GM23248 (cell line): Measurements from ENCODE around the gene HDGFL2. TPM values are rescaled to one million over a fixed set of nuclear protein-coding genes. Genes with fewer than 3 reads are reported as not detected.

Experiments
- DNase-seq: peaks from one replicate; pipeline ENCODE4 v3.0.0-alpha.2; 2015
- H2AFZ ChIP-seq: fragments of 200-600 bp; sonication (generic); 2 replicates; pipeline ENCODE4 v1.6.1; 2016; ENCODE audit warnings: antibody characterized with exemption
- H3F3A ChIP-seq: fragments of 200-600 bp; sonication (generic); 2 replicates; pipeline ENCODE4 v1.6.1; 2016; ENCODE audit warnings: mild to moderate bottlenecking, antibody characterized with exemption, mixed run types; ENCODE audit not compliant: insufficient read depth
- H3K27ac ChIP-seq: fragments of 200-600 bp; sonication (generic); 2 replicates; pipeline ENCODE4 v1.5.1; 2016; ENCODE audit warnings: mild to moderate bottlenecking
- H3K27me3 ChIP-seq: fragments of 200-600 bp; sonication (generic); replicated peaks from 2 replicates; pipeline ENCODE4 v1.6.1; 2016; ENCODE audit warnings: mild to moderate bottlenecking; ENCODE audit not compliant: insufficient read depth
- H3K36me3 ChIP-seq: fragments of 200-600 bp; sonication (generic); 2 replicates; pipeline ENCODE4 v1.6.1; 2016; ENCODE audit warnings: low read depth, mild to moderate bottlenecking
- H3K4me1 ChIP-seq: fragments of 200-600 bp; sonication (generic); 2 replicates; pipeline ENCODE4 v1.6.1; 2016; ENCODE audit warnings: mild to moderate bottlenecking; ENCODE audit not compliant: insufficient read depth
- H3K4me2 ChIP-seq: fragments of 200-600 bp; sonication (generic); one replicate; pipeline ENCODE4 v1.6.1; 2016; ENCODE audit warnings: mild to moderate bottlenecking; ENCODE audit not compliant: unreplicated experiment
- H3K4me3 ChIP-seq: fragments of 200-600 bp; sonication (generic); 2 replicates; pipeline ENCODE4 v1.5.1; 2016; ENCODE audit warnings: mild to moderate bottlenecking
- H3K79me2 ChIP-seq: fragments of 200-600 bp; sonication (generic); 2 replicates; pipeline ENCODE4 v1.6.1; 2016; ENCODE audit warnings: mild to moderate bottlenecking; ENCODE audit not compliant: insufficient read depth
- H3K9ac ChIP-seq: fragments of 200-600 bp; sonication (generic); 2 replicates; pipeline ENCODE4 v1.6.1; 2016; ENCODE audit warnings: mild to moderate bottlenecking
- H3K9me2 ChIP-seq: fragments of 200-600 bp; sonication (generic); 2 replicates; pipeline ENCODE4 v1.6.1; 2016; ENCODE audit warnings: mixed run types, mild to moderate bottlenecking, moderate library complexity; ENCODE audit not compliant: insufficient read depth
- H3K9me3 ChIP-seq: fragments of 200-600 bp; sonication (generic); one replicate; pipeline ENCODE4 v1.6.1; 2017; ENCODE audit warnings: low read depth
- H4K20me1 ChIP-seq: fragments of 200-600 bp; sonication (generic); 2 replicates; pipeline ENCODE4 v1.6.0; 2016; ENCODE audit not compliant: insufficient read depth
- EZH2 ChIP-seq: fragments of 200-600 bp; sonication (generic); IDR thresholded peaks from 2 replicates; pipeline ENCODE4 v1.6.1; 2018; ENCODE audit warnings: antibody characterized with exemption, mild to moderate bottlenecking; ENCODE audit not compliant: insufficient read depth, poor library complexity, severe bottlenecking
- EZH2phosphoT487 ChIP-seq: fragments of 200-600 bp; sonication (generic); IDR thresholded peaks from 2 replicates; pipeline ENCODE4 v1.6.1; 2018; ENCODE audit warnings: antibody characterized with exemption, moderate library complexity, mild to moderate bottlenecking, low read depth; ENCODE audit not compliant: insufficient read depth
- WGBS, 2 experiments: methylation state at CpG; one replicate each; pipeline ENCODE4 v1.1.6; 2015 to 2017; ENCODE audit warnings: low lambda C conversion rate in 2 of 2, low coverage in 1 of 2; ENCODE audit errors: missing lambda C conversion rate in 2 of 2; 5-methylcytosine and 5-hydroxymethylcytosine counted together
- in situ Hi-C: fragments of 300-500 bp; cut with MboI; formaldehyde crosslinking; loops from 2 replicates; pipeline ENCODE4 v1.15.0; 2020
- polyA plus RNA-seq: library from polyadenylated mRNA; unstranded; fragments of >200 nt; fragmentation: Nextera tagmentation; extraction: Ambion mirVana; gene quantifications from 2 replicates; pipeline ENCODE4 v1.2.1, GENCODE V29; 2016
- total RNA-seq: library from RNA; depleted of rRNA; stranded (reverse); fragments of >200 nt; shearing (Covaris generic); gene quantifications from 2 replicates; pipeline ENCODE4 v1.2.3, GENCODE V29; 2014

The HDGFL2 gene
- total and polyA plus RNA-seq, 2 experiments from 2014 or later: 23.0 to 50.7 TPM

GRCh38 chr19:4492337-4493103 lies 20.4 kb downstream of the HDGFL2 start:
- no peaks in the 10 kb centered on the region for H4K20me1 ChIP-seq
- H3K4me3 ChIP-seq: no peak overlapping the region
- TF ChIP-seq EZH2: no peak
- no peaks in the 10 kb centered on the region for H3K27me3 ChIP-seq
- no peaks in the 10 kb centered on the region for H3K9me3 ChIP-seq
- no peaks in the 10 kb centered on the region for H3K4me1 ChIP-seq
- no peak overlapping the region for H2AFZ ChIP-seq
- no peaks in the 10 kb centered on the region for H3F3A ChIP-seq
- no peak overlapping the region for H3K27ac ChIP-seq
- no peak overlapping the region for H3K9ac ChIP-seq
- WGBS, 2 experiments: 97 to 100% methylated on average over 2 to 3 of the region's 3 CpGs
- no peaks in the 10 kb centered on the region for H3K9me2 ChIP-seq
- H3K79me2 ChIP-seq: no peaks in the 10 kb centered on the region
- no peak for DNase-seq
- in situ Hi-C loops: no loop called here
- no peak overlapping the region for H3K4me2 ChIP-seq
- H3K36me3 ChIP-seq: peaks cover 4% of the 10 kb centered on the region; the same call in 1 of the 2 replicates

- Histone ChIP-seq H4K20me1 (no peaks in the 10 kb centered on the region), H3K9me3 (no peaks in the 10 kb centered on the region), H3K4me3 (no peak overlapping the region), H2AFZ (no peak overlapping the region), H3K9ac (no peak overlapping the region), H3K27ac (no peak overlapping the region), H3K36me3 (peaks cover 4% of the 10 kb centered on the region; the same call in 1 of the 2 replicates), H3K27me3 (no peaks in the 10 kb centered on the region), H3K4me1 (no peaks in the 10 kb centered on the region), H3K4me2 (no peak overlapping the region), H3K9me2 (no peaks in the 10 kb centered on the region), H3K79me2 (no peaks in the 10 kb centered on the region), H3F3A (no peaks in the 10 kb centered on the region)
- in situ Hi-C loops: no loop called here
- TF ChIP-seq EZH2 (no peak), EZH2phosphoT487 (no peak)
- 94 to 95% methylated on average over 32 to 41 of the region's 41 CpGs for WGBS, 2 experiments
- no peak for DNase-seq
Measured at GRCh38 chr19:4493104-4493928, 21.2 kb downstream of the HDGFL2 start.

DNA sequence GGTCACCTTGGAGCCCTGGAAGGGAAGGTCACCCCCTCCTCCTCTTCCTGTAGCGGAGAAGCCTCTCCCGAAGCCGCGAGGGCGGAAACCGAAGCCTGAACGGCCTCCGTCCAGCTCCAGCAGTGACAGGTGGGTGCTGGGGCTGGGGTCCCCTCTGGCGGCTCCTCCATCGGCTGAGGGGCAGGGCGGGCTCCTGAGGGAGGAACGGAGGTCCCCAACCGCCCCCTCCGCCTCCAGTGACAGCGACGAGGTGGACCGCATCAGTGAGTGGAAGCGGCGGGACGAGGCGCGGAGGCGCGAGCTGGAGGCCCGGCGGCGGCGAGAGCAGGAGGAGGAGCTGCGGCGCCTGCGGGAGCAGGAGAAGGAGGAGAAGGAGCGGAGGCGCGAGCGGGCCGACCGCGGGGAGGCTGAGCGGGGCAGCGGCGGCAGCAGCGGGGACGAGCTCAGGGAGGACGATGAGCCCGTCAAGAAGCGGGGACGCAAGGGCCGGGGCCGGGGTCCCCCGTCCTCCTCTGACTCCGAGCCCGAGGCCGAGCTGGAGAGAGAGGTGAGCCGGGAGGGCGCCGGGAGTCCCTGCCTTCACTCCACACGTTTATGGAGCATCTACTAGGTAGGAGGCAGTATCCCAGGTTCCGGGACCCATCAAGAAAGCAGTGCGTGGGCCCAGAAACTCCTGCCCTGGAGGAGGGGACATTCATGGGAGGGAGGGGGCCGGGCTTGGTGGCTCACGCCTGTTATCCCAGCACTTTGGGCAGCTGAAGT lies 22.0 kb downstream of the HDGFL2 start:
- Histone ChIP-seq H3K36me3 (peaks cover 4% of the 10 kb centered on the region; the same call in 1 of the 2 replicates), H3K4me2 (no peak overlapping the region), H4K20me1 (no peaks in the 10 kb centered on the region), H3K27ac (no peak overlapping the region), H3F3A (no peaks in the 10 kb centered on the region), H2AFZ (no peak overlapping the region), H3K27me3 (no peaks in the 10 kb centered on the region), H3K79me2 (no peaks in the 10 kb centered on the region), H3K4me1 (no peaks in the 10 kb centered on the region), H3K4me3 (no peak overlapping the region), H3K9me2 (no peaks in the 10 kb centered on the region), H3K9me3 (no peaks in the 10 kb centered on the region), H3K9ac (no peak overlapping the region)
- TF ChIP-seq EZH2phosphoT487 (no peak), EZH2 (no peak)
- 96 to 97% methylated on average over 54 to 61 of the region's 61 CpGs for WGBS, 2 experiments
- in situ Hi-C loops: no loop called here
- no peak for DNase-seq

DNA sequence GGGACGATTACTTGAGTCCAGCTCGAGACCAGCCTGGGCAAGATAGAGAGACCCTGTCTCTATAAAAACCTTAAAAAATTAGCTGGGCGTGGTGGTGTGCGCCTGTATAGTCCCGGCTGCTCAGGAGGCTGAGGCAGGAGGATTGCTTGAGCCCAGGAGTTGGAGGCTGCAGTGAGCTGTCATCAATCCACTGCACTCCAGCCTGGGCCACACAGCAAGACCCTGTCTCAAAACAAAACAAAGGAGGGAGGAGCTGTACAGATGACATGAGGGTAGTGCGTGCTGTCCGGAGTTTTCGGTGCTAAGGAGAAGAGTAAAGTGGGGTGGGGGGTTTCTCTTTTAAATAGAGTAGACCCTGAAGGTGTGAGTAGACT lies 22.6 kb downstream of the HDGFL2 start:
- WGBS, 2 experiments: 97 to 99% methylated on average over 6 to 8 of the region's 8 CpGs
- DNase-seq: no peak

More for the DNA sequence above, 22.6 kb downstream of the HDGFL2 start:
- Histone ChIP-seq H3K9ac (no peak overlapping the region), H4K20me1 (no peaks in the 10 kb centered on the region), H3K9me2 (no peaks in the 10 kb centered on the region), H3K79me2 (no peaks in the 10 kb centered on the region), H3K27ac (no peak overlapping the region), H3K4me2 (no peak overlapping the region), H3K27me3 (no peaks in the 10 kb centered on the region), H3F3A (no peaks in the 10 kb centered on the region), H3K4me3 (no peak overlapping the region), H2AFZ (no peak overlapping the region), H3K4me1 (no peaks in the 10 kb centered on the region), H3K36me3 (peaks cover 1% of the 10 kb centered on the region; the same call in 1 of the 2 replicates), H3K9me3 (no peaks in the 10 kb centered on the region)
- TF ChIP-seq EZH2phosphoT487: no peak
- TF ChIP-seq EZH2: no peak
- in situ Hi-C loops: no loop called here
